Frontal cortex (tissue), 4 donors: ENCODE data around the gene PRTN3. TPM values are rescaled to one million over a fixed set of nuclear protein-coding genes. Genes with fewer than 3 reads are reported as not detected.
"Not testable (repeated sequence)": the region's sequence is repeated elsewhere in the genome, so short reads cannot be mapped to it uniquely, and the experiment has no call there.

Source experiments
- DNase-seq, 2 donors: peaks; one replicate each; pipeline ENCODE4 v3.0.0; 2012; ENCODE audit warnings: low spot score in 2 of 2
- FAIRE-seq: peaks from 2 replicates; lab custom pipeline; 2012; peaks lifted over from hg19 to GRCh38; lab: Jason Lieb, UNC
- small RNA-seq: library from RNA; depleted of rRNA; stranded (forward); fragments of <200 nt; gene quantifications from one replicate; pipeline ENCODE3, GENCODE V24; 2014
- total RNA-seq: library from RNA; depleted of rRNA; stranded (reverse); fragments of >200 nt; gene quantifications from one replicate; pipeline ENCODE4 v1.2.3, GENCODE V29; 2014
- donor health status: control.
- donor health status: control.
- donor health status: control.

PRTN3 gene
- total RNA-seq, 1 donor from 2014 or later, result 1.2 TPM

- DNase-seq, result no peak
- no peak for FAIRE-seq
Measured at GRCh38 chr19:890831-891230, 50.0 kb downstream of the PRTN3 start.

- not testable (repeated sequence) for DNase-seq, FAIRE-seq
Measured at GRCh38 chr19:891421-892200, 50.8 kb downstream of the PRTN3 start.

GRCh38 chr19:892243-892893 is 51.6 kb downstream of the PRTN3 start:
- FAIRE-seq (no peak), DNase-seq (no peak)

- peak; percentile 100 for DNase-seq
- FAIRE-seq, result no peak
Measured at GRCh38 chr19:892894-893689, 52.3 kb downstream of the PRTN3 start, which contains the start of the genes MED16 and RNU6-9. Gene MED16, minus strand, starts transcription at chr19:893187. Its CDS starts 2,056 bp downstream, at chr19:891131. Gene RNU6-9, plus strand, starts transcription at chr19:893484.

GRCh38 chr19:896434-896833 is 55.6 kb downstream of the PRTN3 start:
- FAIRE-seq, result no peak
- no peak for DNase-seq

- no peak for FAIRE-seq
- no peak for DNase-seq
Measured at GRCh38 chr19:896999-897398, 56.2 kb downstream of the PRTN3 start.

- DNase-seq, result no peak
- FAIRE-seq, result no peak
Measured at GRCh38 chr19:897442-898039, 56.7 kb downstream of the PRTN3 start.

Small RNAs within 50 kb of the gene (small RNA-seq; reads per million reads assigned to genes)
- gene MIR3187 (not detected), gene RNU6-9 (not detected)

Other genes with a start within 250 kb of the PRTN3 start
- 15.9 TPM for gene POLRMT, start 207.5 kb upstream of the PRTN3 start, total RNA-seq
- under 0.01 TPM for gene FGF22, start 201.1 kb upstream of the PRTN3 start, total RNA-seq
- 17.5 TPM for gene RNF126, start 177.8 kb upstream of the PRTN3 start, total RNA-seq
- gene FSTL3, start 164.6 kb upstream of the PRTN3 start, total RNA-seq, result 2.0 TPM
- not detected for gene PRSS57, start 145.5 kb upstream of the PRTN3 start, total RNA-seq
- 87.2 TPM for gene PALM, start 132.1 kb upstream of the PRTN3 start, total RNA-seq
- 0.41 TPM for gene MISP, start 89.9 kb upstream of the PRTN3 start, total RNA-seq
- 28.1 TPM for gene PTBP1, start 43.5 kb upstream of the PRTN3 start, total RNA-seq
- gene PLPPR3, start 19.0 kb upstream of the PRTN3 start, total RNA-seq, result 119 TPM
- gene AZU1, start 13.2 kb upstream of the PRTN3 start, total RNA-seq, result 0.41 TPM
- not detected for gene ELANE, start 11.3 kb downstream of the PRTN3 start, total RNA-seq
- gene CFD, start 18.7 kb downstream of the PRTN3 start, total RNA-seq, result 0.82 TPM
- 15.9 TPM for gene MED16, start 52.2 kb downstream of the PRTN3 start, total RNA-seq
- gene RNU6-9, start 52.5 kb downstream of the PRTN3 start, total RNA-seq, result not detected
- 26.5 TPM for gene R3HDM4, start 72.2 kb downstream of the PRTN3 start, total RNA-seq
- gene KISS1R, start 76.3 kb downstream of the PRTN3 start, total RNA-seq, result 0.41 TPM
- 2.4 TPM for gene ARID3A, start 85.0 kb downstream of the PRTN3 start, total RNA-seq
- 45.7 TPM for gene WDR18, start 143.3 kb downstream of the PRTN3 start, total RNA-seq
- under 0.01 TPM for gene GRIN3B, start 159.4 kb downstream of the PRTN3 start, total RNA-seq
- 29.3 TPM for gene TMEM259, start 180.1 kb downstream of the PRTN3 start, total RNA-seq
- not detected for gene RNU6-2, start 180.5 kb downstream of the PRTN3 start, total RNA-seq
- 8.2 TPM for gene CNN2, start 185.6 kb downstream of the PRTN3 start, total RNA-seq
- 2.0 TPM for gene ABCA7, start 199.1 kb downstream of the PRTN3 start, total RNA-seq
- gene ARHGAP45, start 226.2 kb downstream of the PRTN3 start, total RNA-seq, result 1.2 TPM